ENCODE measurements around the gene GAB1. TPM values are rescaled to one million over a fixed set of nuclear protein-coding genes. Genes with fewer than 3 reads are reported as not detected.

Gene GAB1
- total and polyA plus RNA-seq, 2 donors (not counting 1 experiment from before 2014, with no cell fraction given), result 4.7 to 10.8 TPM

DNA sequence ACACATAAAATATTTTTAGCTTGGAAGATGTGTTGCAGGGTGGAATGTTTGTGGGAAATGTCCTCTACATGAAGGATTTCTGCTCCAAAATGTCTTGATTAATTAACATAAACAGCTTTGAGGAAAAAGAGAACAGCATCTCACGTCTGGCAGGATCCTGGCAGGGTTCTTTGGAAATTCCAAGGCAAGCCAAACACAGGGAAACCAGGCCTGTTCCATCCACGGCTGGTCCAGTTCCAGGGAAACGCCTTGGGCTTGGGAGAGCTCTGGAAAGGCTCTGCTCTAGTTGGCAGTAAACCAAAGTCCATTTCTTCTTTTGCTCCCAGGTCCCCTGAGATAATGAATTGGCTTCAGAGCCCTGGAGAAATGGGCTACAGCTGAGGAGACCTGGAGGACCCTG, 42.4 kb upstream of the GAB1 start:
- Mint-ChIP-seq H3K9me3 (ENCODE audit: insufficient read depth) (no peaks in the 10 kb centered on the region), H3K27ac (no peak overlapping the region), H3K4me1 (no peaks in the 10 kb centered on the region), H3K27me3 (no peaks in the 10 kb centered on the region), H3K4me3 (no peak overlapping the region)
- Histone ChIP-seq H3K27ac (ENCODE audit: low read length in 2 of 2) (no peak overlapping the region), H3K4me1 (ENCODE audit: control insufficient read depth in 2 of 2, insufficient read depth in 2 of 2, low read length in 2 of 2) (no peaks in the 10 kb centered on the region), H3K36me3 (replicated peaks in 1 of 2; ENCODE audit: control extremely low read depth in 1 of 2, control insufficient read depth in 1 of 2, extremely low read depth in 1 of 2, insufficient read depth in 2 of 2, low read length in 1 of 2) (no peaks in the 10 kb centered on the region), H3K27me3 (replicated peaks in 1 of 4; ENCODE audit: control extremely low read depth in 1 of 4, control insufficient read depth in 3 of 4, insufficient read depth in 4 of 4, low read length in 3 of 4) (peaks cover 0 to 1% (median 0%) of the 10 kb centered on the region in 4 experiments), H3K79me2 (ENCODE audit: control insufficient read depth, insufficient read depth, low read length) (no peaks in the 10 kb centered on the region), H3K4me3 (ENCODE audit: control extremely low read depth in 1 of 5, extremely low read depth in 1 of 5, insufficient read depth in 1 of 5, low read depth in 2 of 5, low read length in 4 of 5) (no peak overlapping the region), H3K4me2 (replicated peaks; ENCODE audit: low read depth, low read length, poor library complexity, severe bottlenecking) (no peak overlapping the region), H3K9me3 (ENCODE audit: control extremely low read depth in 1 of 3, control insufficient read depth in 2 of 3, insufficient read depth in 1 of 3, low read length in 2 of 3) (no peaks in the 10 kb centered on the region), H3K9ac (ENCODE audit: low read length) (no peak overlapping the region), H2AFZ (ENCODE audit: insufficient read depth, low read depth, low read length, poor library complexity, severe bottlenecking) (no peak overlapping the region), H4K20me1 (ENCODE audit: control insufficient read depth, insufficient read depth, low read length, poor library complexity, severe bottlenecking) (no peaks in the 10 kb centered on the region)
- ATAC-seq (ENCODE audit: low read depth), result no peak
- DNase-seq, result no peak
- intact Hi-C loops (cut with micrococcal nuclease), result no loop called here
- no peak for TF ChIP-seq EZH2 (IDR thresholded peaks at IDR 0.05; ENCODE audit: borderline replicate concordance, insufficient read depth, low read depth, low read length, poor library complexity, severe bottlenecking)
- TF ChIP-seq, protein P1, sequence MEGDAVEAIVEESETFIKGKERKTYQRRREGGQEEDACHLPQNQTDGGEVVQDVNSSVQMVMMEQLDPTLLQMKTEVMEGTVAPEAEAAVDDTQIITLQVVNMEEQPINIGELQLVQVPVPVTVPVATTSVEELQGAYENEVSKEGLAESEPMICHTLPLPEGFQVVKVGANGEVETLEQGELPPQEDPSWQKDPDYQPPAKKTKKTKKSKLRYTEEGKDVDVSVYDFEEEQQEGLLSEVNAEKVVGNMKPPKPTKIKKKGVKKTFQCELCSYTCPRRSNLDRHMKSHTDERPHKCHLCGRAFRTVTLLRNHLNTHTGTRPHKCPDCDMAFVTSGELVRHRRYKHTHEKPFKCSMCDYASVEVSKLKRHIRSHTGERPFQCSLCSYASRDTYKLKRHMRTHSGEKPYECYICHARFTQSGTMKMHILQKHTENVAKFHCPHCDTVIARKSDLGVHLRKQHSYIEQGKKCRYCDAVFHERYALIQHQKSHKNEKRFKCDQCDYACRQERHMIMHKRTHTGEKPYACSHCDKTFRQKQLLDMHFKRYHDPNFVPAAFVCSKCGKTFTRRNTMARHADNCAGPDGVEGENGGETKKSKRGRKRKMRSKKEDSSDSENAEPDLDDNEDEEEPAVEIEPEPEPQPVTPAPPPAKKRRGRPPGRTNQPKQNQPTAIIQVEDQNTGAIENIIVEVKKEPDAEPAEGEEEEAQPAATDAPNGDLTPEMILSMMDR (IDR thresholded peaks at IDR 0.05), result no peak
- POLR2A ChIA-PET, result no interaction called here
- CTCF ChIA-PET, result no interaction called here
- 85% methylated on average over 3 of the region's 3 CpGs for WGBS (ENCODE audit: insufficient coverage)

DNA sequence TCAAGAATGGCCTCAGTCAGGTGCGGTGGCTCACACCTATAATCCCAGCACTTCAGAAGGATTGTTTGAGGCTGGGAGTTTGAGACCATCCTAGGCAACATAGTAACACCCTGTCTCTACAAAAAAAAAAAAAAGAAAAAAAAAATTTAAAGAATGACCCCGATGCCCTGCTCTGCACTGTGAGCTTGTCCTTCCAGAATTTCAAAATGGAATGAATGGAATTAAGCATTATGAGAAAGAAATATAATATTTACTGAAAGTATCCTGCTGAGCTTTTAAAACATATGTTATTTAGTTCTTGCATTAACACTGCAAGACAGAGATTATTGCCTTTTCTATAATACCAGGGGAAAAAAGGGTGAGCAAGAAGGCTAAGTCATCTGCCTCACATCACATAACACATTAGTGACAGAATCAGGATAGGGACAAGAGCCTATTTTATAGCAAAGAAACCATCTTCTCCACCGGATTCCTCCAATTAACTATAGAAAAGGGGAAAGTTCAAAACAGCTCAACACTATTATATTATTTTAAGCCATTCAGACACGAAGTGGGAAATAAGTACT, 41.9 kb upstream of the GAB1 start:
- CTCF ChIA-PET, result no interaction called here
- Mint-ChIP-seq H3K27me3 (no peaks in the 10 kb centered on the region), H3K27ac (no peak overlapping the region), H3K4me3 (no peak overlapping the region), H3K9me3 (ENCODE audit: insufficient read depth) (no peaks in the 10 kb centered on the region), H3K4me1 (no peaks in the 10 kb centered on the region)
- no peaks in the 10 kb centered on the region for H3K79me2 ChIP-seq (ENCODE audit: control insufficient read depth, insufficient read depth, low read length)
- intact Hi-C loops (cut with micrococcal nuclease), result no loop called here
- no peaks in the 10 kb centered on the region for H3K4me1 ChIP-seq (ENCODE audit: control insufficient read depth in 2 of 2, insufficient read depth in 2 of 2, low read length in 2 of 2)
- H3K9me3 ChIP-seq (ENCODE audit: control extremely low read depth in 1 of 3, control insufficient read depth in 2 of 3, insufficient read depth in 1 of 3, low read length in 2 of 3), result no peaks in the 10 kb centered on the region
- POLR2A ChIA-PET, result no interaction called here
- no peak for TF ChIP-seq EZH2 (IDR thresholded peaks at IDR 0.05; ENCODE audit: borderline replicate concordance, insufficient read depth, low read depth, low read length, poor library complexity, severe bottlenecking)
- no peaks in the 10 kb centered on the region for H4K20me1 ChIP-seq (ENCODE audit: control insufficient read depth, insufficient read depth, low read length, poor library complexity, severe bottlenecking)
- no peak overlapping the region for H3K4me2 ChIP-seq (replicated peaks; ENCODE audit: low read depth, low read length, poor library complexity, severe bottlenecking)
- H3K36me3 ChIP-seq (replicated peaks in 1 of 2; ENCODE audit: control extremely low read depth in 1 of 2, control insufficient read depth in 1 of 2, extremely low read depth in 1 of 2, insufficient read depth in 2 of 2, low read length in 1 of 2), result no peaks in the 10 kb centered on the region
- H3K27ac ChIP-seq (ENCODE audit: low read length in 2 of 2), result no peak overlapping the region
- no peak for DNase-seq
- ATAC-seq (ENCODE audit: low read depth), result no peak
- no peak overlapping the region for H2AFZ ChIP-seq (ENCODE audit: insufficient read depth, low read depth, low read length, poor library complexity, severe bottlenecking)
- peaks cover 0 to 5% (median 0%) of the 10 kb centered on the region in 4 experiments for H3K27me3 ChIP-seq (replicated peaks in 1 of 4; ENCODE audit: control extremely low read depth in 1 of 4, control insufficient read depth in 3 of 4, insufficient read depth in 4 of 4, low read length in 3 of 4)
- no peak overlapping the region for H3K4me3 ChIP-seq (ENCODE audit: control extremely low read depth in 1 of 5, extremely low read depth in 1 of 5, insufficient read depth in 1 of 5, low read depth in 2 of 5, low read length in 4 of 5)
- H3K9ac ChIP-seq (ENCODE audit: low read length), result no peak overlapping the region
- WGBS (ENCODE audit: insufficient coverage), result no CpG with 5 or more reads among the region's 4 CpGs
